ENCODE measurements around the gene CAMK2G. TPM values are rescaled to one million over a fixed set of nuclear protein-coding genes. Genes with fewer than 3 reads are reported as not detected.
"Not testable (repeated sequence)": the region's sequence is repeated elsewhere in the genome, so short reads cannot be mapped to it uniquely, and the experiment has no call there.

The CAMK2G gene
- total RNA-seq, 1 donor from 2014 or later = 25.8 TPM

- no peak overlapping the region for H3K27ac Mint-ChIP-seq
- H3K36me3 Mint-ChIP-seq (ENCODE audit: low read depth) = peaks cover 25% of the 10 kb centered on the region
- H3K9me3 Mint-ChIP-seq = no peaks in the 10 kb centered on the region
Observed at GRCh38 chr10:73837072-73837471, 37.3 kb downstream of the CAMK2G start.

GRCh38 chr10:73836427-73836980 is 37.9 kb downstream of the CAMK2G start:
- intact Hi-C loops (cut with micrococcal nuclease) = no loop called here
- Mint-ChIP-seq H3K4me3 (ENCODE audit: low read depth) (no peak overlapping the region), H3K27ac (no peak overlapping the region), H3K4me1 (ENCODE audit: low read depth) (no peaks in the 10 kb centered on the region), H3K36me3 (ENCODE audit: low read depth) (peaks cover 22% of the 10 kb centered on the region), H3K27me3 (ENCODE audit: low read depth) (no peaks in the 10 kb centered on the region), H3K9me3 (no peaks in the 10 kb centered on the region)
- no peak for DNase-seq (ENCODE audit: low spot score)

More at GRCh38 chr10:73837072-73837471, 37.3 kb downstream of the CAMK2G start:
- Mint-ChIP-seq H3K4me1 (ENCODE audit: low read depth) (no peaks in the 10 kb centered on the region), H3K4me3 (ENCODE audit: low read depth) (no peak overlapping the region), H3K27me3 (ENCODE audit: low read depth) (no peaks in the 10 kb centered on the region)
- intact Hi-C loops (cut with micrococcal nuclease) = no loop called here
- no peak for DNase-seq (ENCODE audit: low spot score)

GRCh38 chr10:73829090-73829489 is 45.3 kb downstream of the CAMK2G start:
- H3K27ac Mint-ChIP-seq; H3K4me3 Mint-ChIP-seq (ENCODE audit: low read depth); H3K4me1 Mint-ChIP-seq (ENCODE audit: low read depth); H3K9me3 Mint-ChIP-seq; intact Hi-C loops (cut with micrococcal nuclease); H3K36me3 Mint-ChIP-seq (ENCODE audit: low read depth); H3K27me3 Mint-ChIP-seq (ENCODE audit: low read depth); DNase-seq (ENCODE audit: low spot score): not testable (repeated sequence)

GRCh38 chr10:73828161-73828560 is 46.2 kb downstream of the CAMK2G start:
- Mint-ChIP-seq H3K36me3 (ENCODE audit: low read depth) (peaks cover 17% of the 10 kb centered on the region), H3K27me3 (ENCODE audit: low read depth) (no peaks in the 10 kb centered on the region), H3K4me3 (ENCODE audit: low read depth) (no peak overlapping the region), H3K27ac (no peak overlapping the region), H3K4me1 (ENCODE audit: low read depth) (no peaks in the 10 kb centered on the region), H3K9me3 (no peaks in the 10 kb centered on the region)
- intact Hi-C loops (cut with micrococcal nuclease) = no loop called here
- no peak for DNase-seq (ENCODE audit: low spot score)

GRCh38 chr10:73827346-73828089 is 46.8 kb downstream of the CAMK2G start:
- Mint-ChIP-seq H3K4me3 (ENCODE audit: low read depth) (no peak overlapping the region), H3K27me3 (ENCODE audit: low read depth) (no peaks in the 10 kb centered on the region), H3K4me1 (ENCODE audit: low read depth) (no peaks in the 10 kb centered on the region), H3K27ac (no peak overlapping the region), H3K36me3 (ENCODE audit: low read depth) (peaks cover 20% of the 10 kb centered on the region), H3K9me3 (no peaks in the 10 kb centered on the region)
- intact Hi-C loops (cut with micrococcal nuclease) = no loop called here
- no peak for DNase-seq (ENCODE audit: low spot score)

- Mint-ChIP-seq H3K4me1 (ENCODE audit: low read depth) (no peaks in the 10 kb centered on the region), H3K4me3 (ENCODE audit: low read depth) (no peak overlapping the region), H3K27ac (no peak overlapping the region), H3K27me3 (ENCODE audit: low read depth) (no peaks in the 10 kb centered on the region), H3K36me3 (ENCODE audit: low read depth) (peaks cover 27% of the 10 kb centered on the region), H3K9me3 (no peaks in the 10 kb centered on the region)
- no peak for DNase-seq (ENCODE audit: low spot score)
- intact Hi-C loops (cut with micrococcal nuclease) = no loop called here
Observed at GRCh38 chr10:73824146-73824725, 50.1 kb downstream of the CAMK2G start.

- no peaks in the 10 kb centered on the region for H3K4me1 Mint-ChIP-seq (ENCODE audit: low read depth)
- intact Hi-C loops (cut with micrococcal nuclease) = no loop called here
- no peak overlapping the region for H3K4me3 Mint-ChIP-seq (ENCODE audit: low read depth)
- DNase-seq (ENCODE audit: low spot score) = no peak
- no peaks in the 10 kb centered on the region for H3K9me3 Mint-ChIP-seq
- H3K36me3 Mint-ChIP-seq (ENCODE audit: low read depth) = peaks cover 27% of the 10 kb centered on the region
- H3K27me3 Mint-ChIP-seq (ENCODE audit: low read depth) = no peaks in the 10 kb centered on the region
- H3K27ac Mint-ChIP-seq = no peak overlapping the region
Observed at GRCh38 chr10:73823391-73823790, 51.0 kb downstream of the CAMK2G start.

- H3K4me3 Mint-ChIP-seq (ENCODE audit: low read depth) = no peak overlapping the region
Observed at GRCh38 chr10:73819513-73820093, 54.8 kb downstream of the CAMK2G start.

GRCh38 chr10:73819081-73819480 is 55.3 kb downstream of the CAMK2G start:
- no peaks in the 10 kb centered on the region for H3K4me1 Mint-ChIP-seq (ENCODE audit: low read depth)
- no peaks in the 10 kb centered on the region for H3K27me3 Mint-ChIP-seq (ENCODE audit: low read depth)
- intact Hi-C loops (cut with micrococcal nuclease) = no loop called here
- no peak overlapping the region for H3K4me3 Mint-ChIP-seq (ENCODE audit: low read depth)
- peak overlapping the region; percentile 28 for H3K27ac Mint-ChIP-seq
- DNase-seq (ENCODE audit: low spot score) = no peak
- peaks cover 39% of the 10 kb centered on the region for H3K36me3 Mint-ChIP-seq (ENCODE audit: low read depth)
- no peaks in the 10 kb centered on the region for H3K9me3 Mint-ChIP-seq

More at GRCh38 chr10:73819513-73820093, 54.8 kb downstream of the CAMK2G start:
- Mint-ChIP-seq H3K9me3 (no peaks in the 10 kb centered on the region), H3K27me3 (ENCODE audit: low read depth) (no peaks in the 10 kb centered on the region), H3K27ac (no peak overlapping the region), H3K4me1 (ENCODE audit: low read depth) (no peaks in the 10 kb centered on the region), H3K36me3 (ENCODE audit: low read depth) (peaks cover 41% of the 10 kb centered on the region)
- DNase-seq (ENCODE audit: low spot score) = no peak
- intact Hi-C loops (cut with micrococcal nuclease) = no loop called here

- DNase-seq (ENCODE audit: low spot score) = no peak
- no peaks in the 10 kb centered on the region for H3K27me3 Mint-ChIP-seq (ENCODE audit: low read depth)
- H3K4me3 Mint-ChIP-seq (ENCODE audit: low read depth) = no peak overlapping the region
- peaks cover 37% of the 10 kb centered on the region for H3K36me3 Mint-ChIP-seq (ENCODE audit: low read depth)
- intact Hi-C loops (cut with micrococcal nuclease) = no loop called here
- H3K27ac Mint-ChIP-seq = no peak overlapping the region
- H3K9me3 Mint-ChIP-seq = no peaks in the 10 kb centered on the region
- no peaks in the 10 kb centered on the region for H3K4me1 Mint-ChIP-seq (ENCODE audit: low read depth)
Observed at GRCh38 chr10:73818402-73818801, 56.0 kb downstream of the CAMK2G start.

GRCh38 chr10:73817826-73818225 is 56.5 kb downstream of the CAMK2G start:
- no peaks in the 10 kb centered on the region for H3K27me3 Mint-ChIP-seq (ENCODE audit: low read depth)
- H3K27ac Mint-ChIP-seq = no peak overlapping the region
- intact Hi-C loops (cut with micrococcal nuclease) = no loop called here
- peaks cover 42% of the 10 kb centered on the region for H3K36me3 Mint-ChIP-seq (ENCODE audit: low read depth)
- DNase-seq (ENCODE audit: low spot score) = no peak
- no peaks in the 10 kb centered on the region for H3K4me1 Mint-ChIP-seq (ENCODE audit: low read depth)
- no peaks in the 10 kb centered on the region for H3K9me3 Mint-ChIP-seq
- H3K4me3 Mint-ChIP-seq (ENCODE audit: low read depth) = no peak overlapping the region

GRCh38 chr10:73816917-73817729 is 57.2 kb downstream of the CAMK2G start:
- intact Hi-C loops (cut with micrococcal nuclease) = no loop called here
- H3K4me3 Mint-ChIP-seq (ENCODE audit: low read depth) = no peak overlapping the region
- H3K9me3 Mint-ChIP-seq = no peaks in the 10 kb centered on the region
- no peaks in the 10 kb centered on the region for H3K27me3 Mint-ChIP-seq (ENCODE audit: low read depth)
- peaks cover 1% of the 10 kb centered on the region for H3K4me1 Mint-ChIP-seq (ENCODE audit: low read depth)
- no peak for DNase-seq (ENCODE audit: low spot score)
- H3K27ac Mint-ChIP-seq = no peak overlapping the region
- peaks cover 41% of the 10 kb centered on the region for H3K36me3 Mint-ChIP-seq (ENCODE audit: low read depth)
